Measurements from ENCODE around the gene UBE2E3.

Gene UBE2E3

GRCh38 chr2:180952082-180952481 lies 28.3 kb upstream of the UBE2E3 start:
- Histone ChIP-seq H4K20me1 (ENCODE audit: insufficient read depth, low read length, poor library complexity, severe bottlenecking) (no peaks in the 10 kb centered on the region), H3K4me3 (ENCODE audit: low read length, poor library complexity, severe bottlenecking) (no peak overlapping the region), H3K27me3 (ENCODE audit: insufficient read depth, low read length, poor library complexity, severe bottlenecking) (no peaks in the 10 kb centered on the region), H3F3A (ENCODE audit: low read depth) (no peaks in the 10 kb centered on the region), H3K9ac (ENCODE audit: low read depth, low read length, poor library complexity, severe bottlenecking) (no peak overlapping the region), H3K4me2 (ENCODE audit: low read depth, low read length, poor library complexity, severe bottlenecking) (no peak overlapping the region), H3K36me3 (ENCODE audit: insufficient read depth, low read length) (no peaks in the 10 kb centered on the region), H3K4me1 (ENCODE audit: insufficient read depth, low read length, poor library complexity, severe bottlenecking) (no peaks in the 10 kb centered on the region), H3K9me3 (ENCODE audit: insufficient read depth, low read depth, low read length) (no peaks in the 10 kb centered on the region), H3K9me2 (replicated peaks; ENCODE audit: low read depth, low read length) (no peaks in the 10 kb centered on the region), H3K79me2 (ENCODE audit: insufficient read depth, low read length) (no peaks in the 10 kb centered on the region), H2AFZ (ENCODE audit: low read length) (no peak overlapping the region)
- TF ChIP-seq EZH2phosphoT487 (IDR thresholded peaks at IDR 0.05; ENCODE audit: borderline replicate concordance) (no peak), CTCF (conservative IDR thresholded peaks at IDR 0.05; ENCODE audit: low read length) (no peak)

- no peak overlapping the region for H3K4me3 ChIP-seq (ENCODE audit: low read length, poor library complexity, severe bottlenecking)
- no peak overlapping the region for H3K4me2 ChIP-seq (ENCODE audit: low read depth, low read length, poor library complexity, severe bottlenecking)
- H3F3A ChIP-seq (ENCODE audit: low read depth): no peaks in the 10 kb centered on the region
- H3K9ac ChIP-seq (ENCODE audit: low read depth, low read length, poor library complexity, severe bottlenecking): no peak overlapping the region
- TF ChIP-seq CTCF (conservative IDR thresholded peaks at IDR 0.05; ENCODE audit: low read length) (no peak), EZH2phosphoT487 (IDR thresholded peaks at IDR 0.05; ENCODE audit: borderline replicate concordance) (no peak)
- no peak overlapping the region for H2AFZ ChIP-seq (ENCODE audit: low read length)
- no peaks in the 10 kb centered on the region for H4K20me1 ChIP-seq (ENCODE audit: insufficient read depth, low read length, poor library complexity, severe bottlenecking)
- no peaks in the 10 kb centered on the region for H3K9me3 ChIP-seq (ENCODE audit: insufficient read depth, low read depth, low read length)
- no peaks in the 10 kb centered on the region for H3K79me2 ChIP-seq (ENCODE audit: insufficient read depth, low read length)
- no peaks in the 10 kb centered on the region for H3K27me3 ChIP-seq (ENCODE audit: insufficient read depth, low read length, poor library complexity, severe bottlenecking)
- no peaks in the 10 kb centered on the region for H3K9me2 ChIP-seq (replicated peaks; ENCODE audit: low read depth, low read length)
- no peaks in the 10 kb centered on the region for H3K4me1 ChIP-seq (ENCODE audit: insufficient read depth, low read length, poor library complexity, severe bottlenecking)
- no peaks in the 10 kb centered on the region for H3K36me3 ChIP-seq (ENCODE audit: insufficient read depth, low read length)
Measured at GRCh38 chr2:180952731-180953336, 27.6 kb upstream of the UBE2E3 start.

- no peak overlapping the region for H3K4me2 ChIP-seq (ENCODE audit: low read depth, low read length, poor library complexity, severe bottlenecking)
- H3K4me3 ChIP-seq (ENCODE audit: low read length, poor library complexity, severe bottlenecking): no peak overlapping the region
- no peaks in the 10 kb centered on the region for H3K27me3 ChIP-seq (ENCODE audit: insufficient read depth, low read length, poor library complexity, severe bottlenecking)
- no peaks in the 10 kb centered on the region for H3K4me1 ChIP-seq (ENCODE audit: insufficient read depth, low read length, poor library complexity, severe bottlenecking)
- no peaks in the 10 kb centered on the region for H3K9me3 ChIP-seq (ENCODE audit: insufficient read depth, low read depth, low read length)
- H3K36me3 ChIP-seq (ENCODE audit: insufficient read depth, low read length): no peaks in the 10 kb centered on the region
- no peak overlapping the region for H3K9ac ChIP-seq (ENCODE audit: low read depth, low read length, poor library complexity, severe bottlenecking)
- H3K79me2 ChIP-seq (ENCODE audit: insufficient read depth, low read length): no peaks in the 10 kb centered on the region
- H3F3A ChIP-seq (ENCODE audit: low read depth): no peaks in the 10 kb centered on the region
- no peaks in the 10 kb centered on the region for H4K20me1 ChIP-seq (ENCODE audit: insufficient read depth, low read length, poor library complexity, severe bottlenecking)
- H2AFZ ChIP-seq (ENCODE audit: low read length): no peak overlapping the region
- H3K9me2 ChIP-seq (replicated peaks; ENCODE audit: low read depth, low read length): no peaks in the 10 kb centered on the region
- TF ChIP-seq CTCF (conservative IDR thresholded peaks at IDR 0.05; ENCODE audit: low read length) (no peak), EZH2phosphoT487 (IDR thresholded peaks at IDR 0.05; ENCODE audit: borderline replicate concordance) (no peak)
Measured at GRCh38 chr2:180953550-180953949, 26.9 kb upstream of the UBE2E3 start.

Data from Loucy (cell line).